Uterus (tissue), 4 donors: ENCODE results near the gene ADAMTS20. TPM values are rescaled to one million over a fixed set of nuclear protein-coding genes. Genes with fewer than 3 reads are reported as not detected.
"Not testable (repeated sequence)": the region's sequence is repeated elsewhere in the genome, so short reads cannot be mapped to it uniquely, and the experiment has no call there.

ENCODE experiments used
- DNase-seq, 2 donors: peaks; one replicate each; pipeline ENCODE4 v3.0.0-alpha.2; 2019 to 2020
- H3K27ac ChIP-seq, 2 donors: fragments of 200-600 bp; sonication (generic); 1 replicate in 1 of 2; 2 replicates in 1 of 2; pipeline ENCODE4 v1.5.1; 2016 to 2018
- H3K27me3 ChIP-seq, 2 donors: fragments of 200-600 bp; sonication (generic); one replicate each; pipeline ENCODE4 v1.5.1; 2018 to 2019; ENCODE audit warnings: control low read depth in 1 of 2
- H3K36me3 ChIP-seq, 2 donors: fragments of 200-600 bp; sonication (generic); one replicate each; pipeline ENCODE4 v1.5.1; 2019; ENCODE audit warnings: control low read depth in 1 of 2
- H3K4me1 ChIP-seq, 2 donors: fragments of 200-600 bp; sonication (generic); one replicate each; pipeline ENCODE4 v1.5.1; 2018 to 2019; ENCODE audit warnings: control low read depth in 1 of 2
- H3K4me3 ChIP-seq, 2 donors: fragments of 200-600 bp; sonication (generic); 1 replicate in 1 of 2; 2 replicates in 1 of 2; pipeline ENCODE4 v1.5.1; 2018 to 2019; ENCODE audit warnings: mild to moderate bottlenecking in 1 of 2
- H3K9me3 ChIP-seq, 2 donors: fragments of 200-600 bp; sonication (generic); one replicate each; pipeline ENCODE4 v1.5.1; 2019; ENCODE audit warnings: control low read depth in 1 of 2
- CTCF ChIP-seq, 4 experiments: fragments of 200-600 bp in 2 of 4; fragments of 450-650 bp in 2 of 4; sonication (generic) in 2 of 4; IDR thresholded peaks; one replicate each; pipeline ENCODE4 v1.5.1; 2016 to 2019; ENCODE audit warnings: antibody characterized with exemption in 4 of 4, mild to moderate bottlenecking in 2 of 4, moderate library complexity in 1 of 4
- POLR2A ChIP-seq, 2 donors: fragments of 450-650 bp; IDR thresholded peaks; one replicate each; pipeline ENCODE4 v1.6.1; 2016; ENCODE audit warnings: antibody characterized with exemption in 2 of 2, mild to moderate bottlenecking in 1 of 2, moderate library complexity in 1 of 2
- intact Hi-C: fragments of 100-400 bp; cut with DNase I; formaldehyde crosslinking; loops from one replicate; pipeline ENCODE4 v1.15.1; 2023; ENCODE audit warnings: low total_unique reads
- total RNA-seq, 4 donors: library from RNA; depleted of rRNA in 3 of 4; stranded (reverse); fragments of >200 nt in 3 of 4; gene quantifications; one replicate each; pipeline versions ENCODE4 v1.1.0 to v1.2.4, GENCODE V29; 2014 to 2023
- donor health status: DM: yes; HTN: yes; CAD: no.

ADAMTS20 gene
- total RNA-seq, 4 donors from 2014 or later = 1.2 TPM; not detected in 3

GRCh38 chr12:43352001-43352400 lies 200.0 kb downstream of the ADAMTS20 start:
- Histone ChIP-seq H3K9me3 (no peaks in the 10 kb centered on the region), H3K36me3 (no peaks in the 10 kb centered on the region), H3K4me1 (no peaks in the 10 kb centered on the region), H3K27ac (no peak overlapping the region), H3K27me3 (no peaks in the 10 kb centered on the region), H3K4me3 (no peak overlapping the region)
- TF ChIP-seq CTCF (IDR thresholded peaks at IDR 0.05) (no peak), POLR2A (IDR thresholded peaks at IDR 0.05) (no peak)
- no peak for DNase-seq
- intact Hi-C loops = no loop called here

- Histone ChIP-seq H3K36me3 (no peaks in the 10 kb centered on the region), H3K9me3 (no peaks in the 10 kb centered on the region), H3K4me1 (no peaks in the 10 kb centered on the region), H3K27ac (no peak overlapping the region), H3K27me3 (no peaks in the 10 kb centered on the region), H3K4me3 (no peak overlapping the region)
- intact Hi-C loops = no loop called here
- TF ChIP-seq POLR2A (IDR thresholded peaks at IDR 0.05) = no peak
- no peak for TF ChIP-seq CTCF (IDR thresholded peaks at IDR 0.05)
- DNase-seq = no peak
These were observed 202.1 kb downstream of the ADAMTS20 start for GRCh38 chr12:43349863-43350262.

- Histone ChIP-seq H3K9me3 (no peaks in the 10 kb centered on the region), H3K4me3 (no peak overlapping the region), H3K27me3 (no peaks in the 10 kb centered on the region), H3K27ac (no peak overlapping the region), H3K4me1 (no peaks in the 10 kb centered on the region), H3K36me3 (no peaks in the 10 kb centered on the region)
- DNase-seq = no peak
- intact Hi-C loops = no loop called here
- TF ChIP-seq POLR2A (IDR thresholded peaks at IDR 0.05) (no peak), CTCF (IDR thresholded peaks at IDR 0.05) (no peak)
These were observed 203.8 kb downstream of the ADAMTS20 start for GRCh38 chr12:43348221-43348620.

- Histone ChIP-seq H3K27me3 (no peaks in the 10 kb centered on the region), H3K36me3 (no peaks in the 10 kb centered on the region), H3K27ac (no peak overlapping the region), H3K4me3 (no peak overlapping the region), H3K9me3 (no peaks in the 10 kb centered on the region), H3K4me1 (no peaks in the 10 kb centered on the region)
- TF ChIP-seq CTCF (IDR thresholded peaks at IDR 0.05) = no peak
- no peak for TF ChIP-seq POLR2A (IDR thresholded peaks at IDR 0.05)
- no peak for DNase-seq
- intact Hi-C loops = no loop called here
These were observed 205.0 kb downstream of the ADAMTS20 start for GRCh38 chr12:43347026-43347425.

GRCh38 chr12:43345023-43345422 lies 207.0 kb downstream of the ADAMTS20 start:
- TF ChIP-seq POLR2A (IDR thresholded peaks at IDR 0.05) = no peak
- no peak for TF ChIP-seq CTCF (IDR thresholded peaks at IDR 0.05)
- no peak for DNase-seq
- intact Hi-C loops = no loop called here

GRCh38 chr12:43341785-43342313 lies 210.2 kb downstream of the ADAMTS20 start:
- intact Hi-C loops, H3K9me3 ChIP-seq, H3K4me3 ChIP-seq, H3K36me3 ChIP-seq, H3K27me3 ChIP-seq, H3K4me1 ChIP-seq, H3K27ac ChIP-seq, DNase-seq: not testable (repeated sequence)

More at GRCh38 chr12:43345023-43345422, 207.0 kb downstream of the ADAMTS20 start:
- no peaks in the 10 kb centered on the region for H3K4me1 ChIP-seq
- no peak overlapping the region for H3K27ac ChIP-seq
- H3K4me3 ChIP-seq = no peak overlapping the region
- no peaks in the 10 kb centered on the region for H3K9me3 ChIP-seq
- no peaks in the 10 kb centered on the region for H3K36me3 ChIP-seq
- H3K27me3 ChIP-seq = no peaks in the 10 kb centered on the region
